Stimulated activated CD4-positive, alpha-beta T cell treated with anti-CD3 and anti-CD28 coated beads, Interleukin-15, amount 100 ng/mL, for 1 hour (primary cell): ENCODE data around the gene CAMTA1.
"Not testable (repeated sequence)": the region's sequence is repeated elsewhere in the genome, so short reads cannot be mapped to it uniquely, and the experiment has no call there.

Experiments used
- DNase-seq, 2 donors: peaks; one replicate each; pipeline ENCODE4 v3.0.0-alpha.2; 2020; ENCODE audit warnings: low read depth in 1 of 2, low spot score in 1 of 2

CAMTA1 gene

GRCh38 chr1:6905790-6906189, 120.5 kb downstream of the CAMTA1 start:
- DNase-seq = no peak

- DNase-seq = no peak
These were observed 121.5 kb downstream of the CAMTA1 start for GRCh38 chr1:6906783-6907182.

- DNase-seq = no peak
These were observed 121.9 kb downstream of the CAMTA1 start for GRCh38 chr1:6907201-6907600.

GRCh38 chr1:6907676-6908434, 122.6 kb downstream of the CAMTA1 start:
- DNase-seq = no peak

- no peak for DNase-seq
These were observed 124.1 kb downstream of the CAMTA1 start for GRCh38 chr1:6909401-6909800.

GRCh38 chr1:6909857-6910256, 124.6 kb downstream of the CAMTA1 start:
- no peak for DNase-seq

- DNase-seq = no peak
These were observed 126.0 kb downstream of the CAMTA1 start for GRCh38 chr1:6911021-6911941.

GRCh38 chr1:6911974-6912373, 126.7 kb downstream of the CAMTA1 start:
- DNase-seq = no peak

- DNase-seq = no peak
These were observed 127.3 kb downstream of the CAMTA1 start for GRCh38 chr1:6912518-6912917.

- DNase-seq = no peak
These were observed 127.8 kb downstream of the CAMTA1 start for GRCh38 chr1:6913086-6913485.

GRCh38 chr1:6914706-6915105, 129.5 kb downstream of the CAMTA1 start:
- no peak for DNase-seq

GRCh38 chr1:6915999-6916565, 130.8 kb downstream of the CAMTA1 start:
- DNase-seq = no peak

- DNase-seq = no peak
These were observed 131.8 kb downstream of the CAMTA1 start for GRCh38 chr1:6917067-6917466.

- no peak for DNase-seq
These were observed 133.1 kb downstream of the CAMTA1 start for GRCh38 chr1:6918186-6918924.

GRCh38 chr1:6918925-6919511, 133.8 kb downstream of the CAMTA1 start:
- no peak for DNase-seq

- not testable (repeated sequence) for DNase-seq
These were observed 136.3 kb downstream of the CAMTA1 start for GRCh38 chr1:6921506-6921905.

GRCh38 chr1:6922096-6922931, 137.1 kb downstream of the CAMTA1 start:
- DNase-seq = no peak

- DNase-seq = no peak
These were observed 137.8 kb downstream of the CAMTA1 start for GRCh38 chr1:6923012-6923411.

GRCh38 chr1:6923416-6923815, 138.2 kb downstream of the CAMTA1 start:
- DNase-seq = no peak
